SIG-M5 treated with dmso at 0.1 percent for 504 hours (cell line): ENCODE results near the gene ELF4.
"Not testable (repeated sequence)": the region's sequence is repeated elsewhere in the genome, so short reads cannot be mapped to it uniquely, and the experiment has no call there.

ENCODE experiments used
- DNase-seq: peaks from one replicate; lab custom pipeline; 2025; ENCODE audit not compliant: unreplicated experiment; lab: John Stamatoyannopoulos, UW

Gene ELF4

DNA sequence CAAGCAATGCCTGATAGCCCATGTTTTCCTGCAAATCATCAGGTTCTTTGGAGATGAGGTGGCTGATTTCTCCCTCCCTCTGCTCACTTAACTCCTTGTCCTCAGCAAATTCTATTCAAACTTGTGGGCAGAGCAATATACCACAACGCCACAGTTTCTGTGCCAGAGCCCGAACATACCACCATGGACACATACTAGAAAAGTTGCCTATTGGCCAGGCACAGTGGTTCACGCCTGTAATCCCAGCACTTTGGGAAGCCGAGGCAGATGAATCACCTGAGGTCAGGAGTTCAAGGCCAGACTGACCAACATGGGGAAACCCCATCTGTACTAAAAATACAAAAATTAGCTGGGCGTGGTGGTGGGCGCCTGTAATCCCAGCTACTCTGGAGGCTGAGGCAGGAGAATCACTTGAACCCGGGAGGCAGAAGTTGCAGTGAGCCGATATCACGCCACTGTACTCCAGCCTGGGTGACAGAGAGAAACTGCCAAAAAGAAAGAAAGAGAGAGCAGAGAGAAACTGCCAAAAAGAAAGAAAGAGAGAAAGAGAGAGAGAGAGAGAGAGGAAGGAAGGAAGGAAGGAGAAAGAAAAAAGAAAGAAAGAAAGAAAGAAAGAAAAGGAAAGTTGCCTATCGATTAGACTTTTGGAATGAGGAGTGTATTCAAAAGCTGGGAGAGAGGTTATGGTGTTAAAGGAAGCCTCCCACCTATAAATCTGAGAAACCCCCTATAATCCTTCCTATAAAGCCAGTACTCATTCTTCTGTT is 5.0 kb upstream of the ELF4 start:
- DNase-seq, result not testable (repeated sequence)

DNA sequence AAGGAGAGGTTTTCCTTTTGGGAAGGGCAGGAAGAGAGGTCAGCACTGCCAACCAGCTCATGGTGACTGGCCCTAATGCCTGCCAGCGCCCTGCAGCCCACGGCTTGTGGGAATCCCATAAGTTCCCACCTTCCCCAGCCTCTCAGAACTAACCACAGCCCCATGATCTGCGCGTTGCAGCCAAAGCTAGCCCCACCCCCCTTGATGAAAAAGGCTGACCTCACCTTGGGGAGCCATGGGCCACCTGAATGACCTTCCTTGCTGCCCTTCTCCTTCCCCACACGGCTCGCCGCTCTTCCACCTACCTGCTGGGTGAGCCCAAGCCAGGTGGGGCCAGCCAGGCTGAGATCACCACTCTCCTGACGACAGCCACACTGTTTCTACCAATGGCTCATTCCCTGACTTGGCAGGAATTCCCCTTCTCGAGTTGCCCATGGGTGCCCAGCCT is 3.9 kb upstream of the ELF4 start:
- no peak for DNase-seq

DNA sequence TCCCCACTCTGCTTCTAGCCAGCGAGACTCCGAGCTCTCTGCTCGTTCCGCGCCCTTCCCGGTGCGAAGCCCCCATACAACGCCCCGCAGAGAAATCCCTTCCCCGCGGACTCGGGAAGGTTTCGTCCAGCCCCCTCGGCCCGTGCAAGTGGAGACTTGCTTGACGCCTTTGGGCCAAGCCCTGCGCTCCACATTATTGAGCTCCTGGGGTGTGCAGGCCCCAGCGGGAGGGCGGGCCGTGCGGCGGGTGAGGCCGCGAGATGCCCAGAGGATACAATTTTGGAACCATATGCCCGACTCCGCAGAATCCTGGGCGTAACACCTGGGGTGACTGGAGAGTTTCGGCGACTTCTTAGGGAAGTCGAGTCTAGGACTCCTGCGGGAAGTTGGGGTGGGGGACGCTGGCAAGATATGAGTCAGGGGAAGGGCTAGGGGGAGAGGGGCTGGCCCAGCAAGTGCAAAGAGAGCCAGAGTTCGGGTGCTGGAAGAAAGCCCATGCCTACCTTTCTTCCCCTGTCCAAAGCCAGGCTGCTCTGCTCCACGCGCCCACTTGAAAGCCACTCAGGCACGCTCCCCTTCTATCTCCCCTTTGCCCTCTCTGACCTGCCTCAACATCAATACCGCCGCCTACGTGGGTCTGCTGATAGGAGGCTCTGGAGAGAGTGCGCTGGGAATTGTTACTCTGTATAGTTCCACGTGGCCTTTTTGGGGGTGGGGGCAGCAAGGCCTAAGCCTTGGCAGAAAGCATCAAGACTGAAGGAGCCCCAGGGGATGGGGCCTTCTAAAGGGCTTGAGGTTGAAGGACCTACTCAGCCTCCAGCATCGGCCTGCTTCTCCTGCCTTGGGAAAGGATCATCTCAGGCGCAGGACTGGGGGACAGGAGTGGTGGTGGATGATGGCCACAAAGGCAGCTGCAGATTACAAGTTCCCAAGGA is 1.2 kb upstream of the ELF4 start:
- DNase-seq, result no peak

DNA sequence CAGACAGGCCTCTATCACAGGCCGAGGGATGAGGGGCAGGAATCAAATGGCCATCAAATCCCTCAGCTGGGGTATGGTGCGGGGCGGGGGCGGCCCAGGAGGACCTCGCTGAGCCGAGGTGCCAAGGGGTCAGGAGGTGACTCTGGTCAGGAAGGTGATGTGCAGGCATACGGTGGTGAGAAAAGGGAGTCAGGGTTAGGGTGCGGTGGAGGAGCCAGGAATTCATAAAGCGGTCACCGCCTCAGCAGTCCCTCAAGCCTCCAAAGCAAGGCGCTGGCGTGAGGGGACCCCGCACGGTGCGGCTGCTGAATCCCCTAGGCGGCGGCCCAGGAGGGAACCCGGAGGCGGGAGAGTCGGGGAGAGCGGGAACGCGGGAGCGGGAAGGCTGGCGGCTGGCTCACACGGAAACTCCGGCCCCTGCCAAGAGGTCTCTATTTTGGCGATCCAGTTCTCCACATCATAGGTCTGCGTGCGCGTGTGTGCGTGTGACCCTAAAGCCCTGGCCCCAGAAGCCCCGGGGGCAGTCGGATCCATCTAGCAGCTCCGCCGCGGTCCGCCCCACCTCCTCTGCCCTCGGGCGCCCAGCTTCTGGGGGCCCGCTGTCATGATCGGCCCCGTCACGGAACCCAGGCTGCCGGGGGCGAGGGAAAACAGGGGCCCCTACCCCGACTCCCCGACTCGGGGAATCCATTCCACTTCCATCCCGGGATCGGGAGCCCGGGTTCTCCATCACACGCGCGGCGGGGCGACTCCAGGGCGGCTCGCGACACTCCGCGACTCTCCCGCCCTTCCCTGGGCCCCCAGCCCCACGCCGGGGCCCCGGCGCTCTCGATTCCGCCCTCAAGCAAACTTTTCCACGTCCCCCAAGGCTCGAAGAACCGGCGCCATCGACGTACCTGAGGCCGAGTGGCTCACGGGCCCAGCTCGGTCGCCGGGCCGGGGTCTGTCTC is 593 bp downstream of the ELF4 start:
- no peak for DNase-seq

DNA sequence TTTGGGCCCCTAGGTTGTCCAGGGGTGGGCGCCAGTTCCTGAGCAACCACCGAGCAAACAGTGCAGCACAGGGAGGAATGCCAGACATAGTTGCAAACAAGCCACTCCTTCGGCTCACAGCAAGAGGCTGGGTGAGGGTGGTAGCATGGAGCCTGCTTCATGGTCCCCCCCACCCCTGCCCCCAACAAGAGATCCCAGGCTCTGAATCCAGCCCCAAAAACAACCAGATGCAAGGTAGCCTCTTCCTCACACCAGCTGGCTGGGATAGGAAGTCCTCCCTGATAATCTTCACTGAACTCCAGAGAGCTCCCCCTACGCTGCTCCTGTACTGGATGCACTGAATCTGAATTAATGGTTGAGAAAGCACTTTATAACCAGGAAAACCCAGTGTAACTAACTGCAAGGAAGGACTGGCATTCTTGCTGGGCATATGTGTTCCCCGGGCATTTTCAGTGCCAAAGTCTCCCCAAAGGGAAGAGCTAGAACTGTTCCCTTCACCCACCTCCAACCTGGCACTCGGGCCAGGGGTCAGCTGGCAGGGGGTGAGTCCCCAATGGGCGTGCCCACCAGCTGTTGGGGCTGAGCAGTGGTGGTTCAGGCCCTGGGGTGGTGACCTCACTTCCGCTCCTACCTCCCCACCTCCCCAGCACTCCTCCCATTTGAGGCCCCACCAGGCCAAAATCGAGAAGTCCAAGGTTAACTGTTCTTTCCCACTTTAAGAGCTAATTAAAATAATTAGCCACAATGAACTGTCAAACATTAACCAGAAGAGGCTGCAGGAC is 1.5 kb downstream of the ELF4 start:
- peak; percentile 38 for DNase-seq

DNA sequence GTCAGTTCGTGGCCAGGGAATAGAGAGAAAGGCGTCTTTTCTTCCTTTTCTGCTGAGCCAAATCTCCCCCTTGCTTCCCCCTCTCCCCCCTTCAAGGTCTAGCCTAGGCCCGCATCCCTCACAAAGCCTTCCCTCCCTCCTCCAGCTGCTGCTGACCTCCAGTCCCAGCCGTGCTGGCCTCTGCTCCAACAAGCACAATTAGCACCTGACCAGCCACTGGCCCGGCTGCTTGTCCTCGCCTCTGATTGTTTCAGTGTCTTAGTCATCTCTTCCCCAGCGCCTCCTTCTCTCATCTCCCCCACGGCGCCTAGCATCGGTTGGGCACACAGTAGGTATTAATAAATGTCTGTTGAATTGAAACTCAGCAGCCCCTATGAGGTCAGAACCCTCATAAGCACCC is 4.2 kb downstream of the ELF4 start:
- DNase-seq, result no peak

DNA sequence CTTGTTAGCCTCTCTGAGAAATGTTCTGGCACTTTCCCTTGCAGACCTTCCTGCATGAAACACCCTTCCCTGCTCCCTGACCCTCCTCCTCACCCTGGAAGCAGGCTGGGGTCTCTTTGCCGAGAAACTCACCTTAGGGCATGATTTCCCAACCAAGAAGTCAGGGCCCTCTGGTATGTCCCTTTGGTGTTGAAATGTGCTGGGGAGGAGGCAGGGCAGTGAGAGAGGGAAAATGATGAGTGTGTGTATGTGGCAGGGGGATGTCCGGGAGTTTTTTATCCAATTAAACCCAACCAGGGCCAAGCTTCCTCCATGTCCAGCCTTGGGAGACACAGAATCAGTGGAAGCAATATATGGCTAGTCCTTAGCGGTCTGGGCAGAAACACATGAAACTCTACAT is 5.1 kb downstream of the ELF4 start:
- no peak for DNase-seq

DNA sequence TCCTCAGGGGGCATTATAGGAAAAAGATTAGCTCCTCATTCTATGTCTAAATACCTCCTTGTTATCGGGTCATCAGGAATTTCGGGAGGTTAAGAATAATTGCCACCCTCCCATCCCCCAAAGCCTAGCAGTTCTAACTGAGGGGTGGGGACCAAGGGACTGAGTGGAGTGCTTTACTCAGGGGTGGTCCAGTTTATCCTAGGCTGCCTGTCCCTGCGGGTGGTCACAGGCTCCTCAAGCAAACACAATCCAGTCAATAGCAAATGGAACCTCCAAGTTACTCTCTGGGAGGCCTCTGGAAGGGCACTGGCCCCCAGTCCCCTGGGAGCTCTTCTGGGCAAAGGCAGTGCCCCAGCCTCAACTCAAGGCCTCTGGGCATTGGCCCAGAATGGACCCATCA is 6.7 kb downstream of the ELF4 start:
- no peak for DNase-seq

DNA sequence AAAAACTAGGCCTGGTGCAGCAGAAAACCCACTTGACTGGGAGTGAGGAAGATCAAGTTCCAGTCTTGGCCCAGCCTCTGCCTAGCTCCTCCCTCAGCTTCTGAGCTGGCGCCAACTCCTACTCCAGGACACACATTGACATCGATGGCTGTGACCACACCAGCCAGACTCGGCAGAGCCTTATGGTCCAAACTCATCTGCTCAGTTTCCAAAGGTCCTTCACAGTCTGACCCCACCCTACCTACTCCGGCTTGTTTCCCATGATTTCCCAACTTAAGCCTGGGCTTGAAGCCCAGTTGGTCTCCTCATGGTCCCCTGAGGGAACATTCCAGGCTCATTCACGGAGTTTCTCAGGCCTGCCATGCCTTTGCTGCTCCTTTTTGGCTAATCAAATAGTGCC is 10.1 kb downstream of the ELF4 start:
- DNase-seq, result no peak

DNA sequence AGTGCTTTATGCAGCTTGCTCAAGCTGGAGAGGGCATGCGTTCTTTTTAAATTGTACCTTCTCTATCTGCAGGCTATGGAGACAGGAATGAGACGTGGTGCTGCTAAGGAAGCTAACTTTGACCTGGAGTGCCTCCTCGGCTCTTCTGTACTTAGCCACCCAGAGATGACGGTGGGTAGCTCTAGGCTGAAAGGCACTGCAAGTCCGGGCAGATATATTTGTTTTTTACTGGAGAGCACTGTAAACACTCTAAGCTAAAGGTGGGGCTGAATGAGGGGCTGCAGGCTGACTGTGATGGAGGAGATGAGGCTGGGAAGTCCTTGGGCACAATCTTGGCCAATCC is 12.1 kb downstream of the ELF4 start:
- no peak for DNase-seq

DNA sequence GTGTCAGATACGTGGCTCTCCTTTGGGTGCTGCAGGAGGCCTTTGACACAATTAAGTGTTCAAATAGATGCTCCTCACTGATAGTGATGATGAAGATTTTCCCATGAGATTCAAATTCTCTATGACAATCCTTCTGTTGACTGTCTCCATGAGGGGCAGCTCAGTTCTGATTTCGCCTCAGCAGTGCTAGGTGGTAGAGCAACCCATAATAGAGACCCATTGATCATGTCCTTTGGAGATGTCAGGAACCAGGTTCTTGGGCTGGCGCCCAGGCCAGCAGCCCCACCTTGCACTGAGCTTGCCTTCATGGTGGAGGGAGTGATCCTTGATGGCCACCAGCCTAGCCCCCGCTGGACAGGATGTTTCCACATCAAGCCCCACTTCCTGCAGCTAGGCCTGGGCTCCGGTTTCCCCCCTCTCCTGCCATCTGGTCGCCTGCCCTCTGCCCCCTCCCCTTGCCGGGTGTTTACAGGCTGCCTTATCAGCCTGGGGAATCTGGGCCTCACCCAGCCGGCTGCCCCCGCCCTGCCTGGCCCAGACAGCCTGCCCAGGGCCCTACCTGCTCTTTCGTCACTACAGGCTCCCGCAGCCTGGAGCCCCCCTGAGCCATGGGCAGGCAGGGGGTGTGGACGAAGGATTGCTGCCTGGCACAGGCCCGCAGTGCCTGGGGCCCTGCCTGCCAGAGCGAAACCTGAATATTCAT is 12.6 kb downstream of the ELF4 start:
- no peak for DNase-seq

DNA sequence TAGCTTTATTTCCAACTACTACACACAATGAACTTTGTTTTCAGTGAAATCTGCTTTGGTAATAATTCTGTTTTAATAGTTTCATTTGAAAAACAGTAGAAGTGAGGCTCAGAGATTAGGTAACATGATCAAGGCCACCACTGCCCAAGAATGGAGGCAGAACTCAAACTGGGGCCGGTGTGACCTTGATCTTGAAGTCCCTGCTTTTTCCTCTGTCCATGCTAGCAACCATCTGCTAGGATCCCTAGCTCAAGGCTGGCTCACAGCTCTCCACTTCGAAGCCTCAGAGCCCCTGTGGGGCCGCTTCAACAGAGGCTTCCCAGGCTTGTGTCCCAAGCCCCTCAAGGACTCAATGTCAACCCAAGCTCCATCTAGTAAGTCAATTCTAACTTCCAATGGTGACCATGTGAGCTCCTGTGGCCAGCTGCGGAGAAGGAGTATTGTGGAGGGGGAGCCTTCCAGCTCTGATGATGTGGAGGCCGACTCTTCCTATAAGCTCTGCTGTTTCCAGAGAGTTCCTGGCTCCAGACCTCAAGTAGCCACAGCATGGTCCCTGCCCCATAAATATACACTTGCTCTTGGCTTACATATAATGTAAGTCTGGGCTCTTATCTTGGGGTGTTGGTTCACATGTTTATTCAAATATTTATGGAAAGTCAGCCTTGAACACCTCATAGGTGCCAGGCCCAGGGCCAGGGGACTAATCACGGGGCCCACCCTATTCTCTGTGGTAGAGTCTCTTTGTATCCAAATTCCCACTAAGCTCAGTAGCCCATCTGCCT is 14.9 kb downstream of the ELF4 start:
- DNase-seq, result no peak

DNA sequence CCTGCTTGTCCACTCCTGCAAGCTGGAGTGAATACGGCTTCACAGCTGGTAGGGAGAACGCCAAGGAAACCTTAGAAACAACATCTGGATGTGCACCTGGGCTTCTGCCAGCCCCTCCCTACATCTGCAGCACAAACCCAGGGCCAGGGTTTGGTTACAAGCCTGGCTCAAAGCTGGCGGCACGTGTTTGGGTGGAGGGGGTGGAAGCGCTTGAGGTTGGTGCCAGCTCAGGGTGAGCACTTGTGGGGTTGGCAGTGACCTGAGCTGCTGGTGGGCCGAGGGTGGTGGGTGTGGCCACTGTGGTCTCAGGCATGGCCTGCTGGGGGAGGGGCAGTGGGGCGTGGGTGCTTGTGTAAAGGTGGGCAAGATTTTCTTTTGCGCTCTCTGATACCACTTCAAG is 15.6 kb downstream of the ELF4 start:
- no peak for DNase-seq

DNA sequence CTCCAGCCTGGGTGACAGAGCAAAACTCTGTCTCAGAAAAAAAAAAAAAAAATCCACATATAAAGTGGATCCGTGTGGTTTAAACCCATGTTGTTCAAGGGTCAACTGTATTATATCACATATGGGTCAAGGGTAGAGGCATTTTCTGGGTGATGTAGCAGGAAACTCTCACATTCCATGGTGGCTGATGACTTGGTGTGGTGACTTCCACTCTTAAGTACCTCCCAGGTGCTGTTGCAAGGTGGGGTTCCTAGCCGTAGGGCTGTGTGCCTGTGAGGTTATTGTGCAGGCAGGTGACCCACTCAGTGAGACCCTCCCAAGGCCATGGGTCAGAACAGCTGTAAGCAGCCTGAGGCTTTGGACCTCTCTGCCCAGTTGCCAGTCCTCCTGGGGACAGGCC is 17.0 kb downstream of the ELF4 start:
- DNase-seq, result no peak

DNA sequence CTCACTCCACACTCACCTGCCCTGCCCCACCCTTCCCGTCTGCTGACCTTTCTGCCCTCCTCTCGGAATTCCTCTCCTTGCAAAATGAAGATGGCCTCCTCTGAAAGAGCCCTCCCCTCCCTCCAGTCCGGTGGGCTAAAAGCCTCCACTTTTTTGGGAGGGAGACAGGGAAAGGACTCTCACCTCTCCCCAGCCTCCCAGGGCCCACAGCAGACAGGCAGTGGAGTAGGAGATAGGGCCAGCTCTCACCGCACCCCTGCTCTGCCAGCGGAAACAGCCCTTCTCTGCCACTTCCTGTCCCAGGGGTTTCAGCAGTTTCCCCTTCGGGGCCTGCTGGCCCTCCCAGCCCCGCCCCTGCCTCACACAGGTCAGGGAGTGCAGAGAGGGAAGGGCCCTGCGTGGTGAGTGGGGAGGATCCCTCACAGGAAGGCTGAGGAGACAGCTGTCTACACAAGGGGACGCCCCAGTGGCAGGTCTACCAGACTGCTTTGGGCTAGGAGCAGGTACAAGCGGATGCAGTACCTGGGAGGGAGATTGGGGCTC is 18.2 kb downstream of the ELF4 start:
- DNase-seq, result peak; percentile 33

DNA sequence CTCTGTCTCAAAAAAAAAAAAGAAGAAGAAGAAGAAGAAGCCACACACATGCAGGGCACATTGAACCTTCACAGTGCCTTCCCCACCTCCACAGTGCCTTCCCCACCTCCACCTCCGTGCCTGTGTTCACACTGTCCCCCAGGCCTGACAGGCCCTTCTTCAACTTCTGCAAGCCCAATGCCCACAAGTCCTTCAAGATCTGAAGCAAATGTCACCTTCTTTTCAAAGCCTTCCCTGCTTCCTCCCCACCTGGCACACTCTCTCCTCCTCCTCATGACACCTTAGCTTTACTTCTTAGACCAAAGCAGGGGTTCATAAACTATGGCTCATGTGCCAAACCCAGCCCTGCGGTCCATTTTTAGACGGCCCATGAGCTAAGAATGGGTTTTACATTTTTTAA is 19.9 kb downstream of the ELF4 start:
- DNase-seq, result no peak

DNA sequence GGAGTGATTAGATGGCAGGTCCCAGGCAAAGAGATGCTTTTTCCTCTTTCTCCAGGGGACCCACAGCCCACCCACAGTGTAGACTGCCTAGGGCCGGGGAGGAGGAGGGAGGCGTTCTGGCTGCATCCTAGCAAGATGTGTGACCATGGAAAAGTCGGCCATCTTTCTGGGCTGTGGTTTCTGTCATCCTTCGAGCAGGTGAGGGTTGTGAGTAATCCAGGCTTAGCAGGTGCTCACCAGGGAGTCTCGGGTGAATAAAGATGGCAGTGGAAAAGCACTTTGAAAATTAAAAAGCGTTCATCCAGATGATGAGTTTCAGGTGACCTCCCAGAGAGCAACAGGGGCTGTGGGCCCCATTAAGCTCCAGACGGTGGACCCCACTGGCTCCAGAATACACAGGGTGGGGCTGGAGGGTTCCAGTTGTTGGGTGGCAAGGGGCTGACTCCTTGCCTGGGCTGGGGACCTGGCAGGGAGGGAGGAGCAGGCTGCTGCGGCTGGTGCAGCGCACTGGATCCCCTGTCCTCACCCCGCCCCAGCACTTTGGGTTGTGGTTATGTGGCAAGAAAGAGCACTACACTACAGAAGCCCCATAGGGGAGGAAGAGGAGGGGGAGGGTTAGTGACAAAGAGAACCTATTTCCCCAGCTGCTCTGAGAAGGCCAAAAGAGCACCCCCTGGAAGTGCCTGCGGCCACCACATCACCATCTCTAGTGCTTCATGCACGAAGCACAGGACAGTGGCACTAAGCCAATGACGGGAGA is 23.7 kb downstream of the ELF4 start:
- peak; percentile 86 for DNase-seq
